Duodenal mucosa (tissue), 2 donors: ENCODE results near the gene SCD5.

Experiments
- H3K27ac ChIP-seq: one replicate; pipeline ENCODE4 v1.7.0; 2013; ENCODE audit warnings: low read depth, low read length
- H3K27me3 ChIP-seq, 2 donors: one replicate each; pipeline ENCODE4 v1.7.0; 2013; ENCODE audit warnings: low read length in 2 of 2, control low read depth in 1 of 2; ENCODE audit not compliant: insufficient read depth in 2 of 2, control insufficient read depth in 1 of 2
- H3K36me3 ChIP-seq, 2 donors: one replicate each; pipeline ENCODE4 v1.7.0; 2013; ENCODE audit warnings: low read length in 2 of 2, control low read depth in 1 of 2; ENCODE audit not compliant: insufficient read depth in 2 of 2, control insufficient read depth in 1 of 2
- H3K4me1 ChIP-seq, 2 donors: one replicate each; pipeline ENCODE4 v1.7.0; 2013; ENCODE audit warnings: low read length in 2 of 2, control low read depth in 1 of 2; ENCODE audit not compliant: insufficient read depth in 2 of 2, control insufficient read depth in 1 of 2
- H3K4me3 ChIP-seq, 2 donors: one replicate each; pipeline ENCODE4 v1.7.0; 2013; ENCODE audit warnings: low read length in 2 of 2, low read depth in 1 of 2
- H3K9ac ChIP-seq, 2 donors: one replicate each; pipeline ENCODE4 v1.7.0; 2013; ENCODE audit warnings: low read length in 2 of 2, low read depth in 1 of 2
- H3K9me3 ChIP-seq, 2 donors: one replicate each; pipeline ENCODE4 v1.7.0; 2013; ENCODE audit warnings: low read length in 2 of 2, control low read depth in 1 of 2; ENCODE audit not compliant: control insufficient read depth in 1 of 2

Gene SCD5

GRCh38 chr4:82692101-82692780 is 106.4 kb downstream of the SCD5 start:
- no peak overlapping the region for H3K4me3 ChIP-seq
- no peaks in the 10 kb centered on the region for H3K27me3 ChIP-seq
- H3K4me1 ChIP-seq: peaks cover 6 to 17% of the 10 kb centered on the region in 2 donors
- no peak overlapping the region for H3K27ac ChIP-seq
- no peak overlapping the region for H3K9ac ChIP-seq
- H3K36me3 ChIP-seq: no peaks in the 10 kb centered on the region
- H3K9me3 ChIP-seq: no peaks in the 10 kb centered on the region

DNA sequence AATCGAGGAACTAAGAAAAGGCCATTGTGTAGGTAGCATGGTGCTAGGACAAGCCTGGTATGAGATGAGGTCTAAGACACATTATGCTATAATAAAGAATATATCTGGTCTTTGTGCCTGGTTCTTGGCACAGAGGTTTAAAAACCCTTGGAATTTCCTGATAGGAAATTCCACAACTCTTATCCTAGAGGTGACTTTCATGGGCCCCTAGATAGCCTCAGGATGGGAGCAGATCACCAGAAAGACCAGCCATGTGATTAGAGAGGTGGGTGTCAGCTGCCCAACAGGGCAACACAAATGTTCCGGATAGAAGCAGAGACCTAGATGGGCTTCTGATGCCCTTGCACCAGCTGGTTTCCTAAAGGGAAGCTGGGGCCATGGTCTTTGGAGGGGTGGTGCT is 107.2 kb downstream of the SCD5 start:
- Histone ChIP-seq H3K9me3 (no peaks in the 10 kb centered on the region), H3K9ac (no peak overlapping the region), H3K4me1 (peaks cover 6 to 13% of the 10 kb centered on the region in 2 donors), H3K27ac (no peak overlapping the region), H3K36me3 (no peaks in the 10 kb centered on the region), H3K4me3 (no peak overlapping the region), H3K27me3 (no peaks in the 10 kb centered on the region)

DNA sequence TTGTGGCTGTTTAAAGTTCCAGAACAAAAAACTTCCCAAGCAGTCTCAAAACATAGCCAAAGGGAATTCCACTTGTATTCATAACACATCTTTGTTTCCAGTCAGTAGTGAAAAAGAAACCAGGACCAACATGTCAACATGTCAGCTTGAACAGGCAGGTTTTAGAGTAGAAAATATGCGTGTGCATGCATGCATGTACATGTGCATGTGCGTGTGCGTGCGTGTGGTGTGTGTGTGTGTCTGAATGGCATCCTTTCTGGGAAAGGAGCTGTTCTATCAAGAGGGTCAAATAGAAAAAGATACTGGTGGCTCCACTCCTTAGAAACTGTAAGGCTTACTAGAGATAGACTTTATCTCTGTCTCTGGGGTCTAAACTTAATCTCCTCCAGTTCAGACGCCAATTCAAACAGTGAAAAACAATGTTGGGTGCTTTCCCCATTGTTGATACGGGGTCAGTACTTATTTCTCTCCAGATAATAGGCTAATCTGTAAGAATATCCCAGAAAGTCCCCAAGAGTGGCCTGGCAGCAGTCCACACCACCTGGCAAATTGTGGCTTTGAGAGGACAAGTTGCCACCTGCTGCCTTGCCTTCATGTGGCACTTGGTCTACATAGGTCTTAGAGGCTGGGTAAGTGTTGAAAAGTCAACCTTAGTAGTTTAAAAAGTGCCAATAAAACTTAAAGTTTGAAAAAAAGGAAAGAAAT is 110.4 kb downstream of the SCD5 start:
- Histone ChIP-seq H3K9ac (no peak overlapping the region), H3K9me3 (no peaks in the 10 kb centered on the region), H3K27ac (no peak overlapping the region), H3K27me3 (no peaks in the 10 kb centered on the region), H3K36me3 (no peaks in the 10 kb centered on the region), H3K4me3 (no peak overlapping the region), H3K4me1 (peaks cover 6 to 9% of the 10 kb centered on the region in 2 donors)

DNA sequence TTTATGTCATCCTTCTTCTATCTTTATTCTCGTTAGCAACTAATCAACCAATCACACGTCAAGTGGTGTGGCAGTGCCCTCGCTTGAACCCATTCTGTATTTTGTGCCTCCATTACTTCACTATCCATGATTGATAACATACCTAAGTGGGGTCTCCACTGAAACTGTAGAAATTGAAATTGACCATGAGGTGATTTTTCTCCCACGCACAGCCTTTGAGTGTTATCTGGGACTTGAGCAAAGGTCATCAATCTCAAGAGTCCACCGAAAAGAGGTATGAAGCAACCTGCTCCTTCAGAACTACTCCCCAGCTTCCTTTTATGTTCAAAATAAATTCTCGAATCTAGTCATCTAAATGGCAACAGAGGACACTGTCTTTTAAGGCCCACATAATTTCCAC is 111.1 kb downstream of the SCD5 start:
- no peak overlapping the region for H3K27ac ChIP-seq
- no peaks in the 10 kb centered on the region for H3K27me3 ChIP-seq
- H3K9ac ChIP-seq: no peak overlapping the region
- peaks cover 6 to 9% of the 10 kb centered on the region in 2 donors for H3K4me1 ChIP-seq
- no peaks in the 10 kb centered on the region for H3K9me3 ChIP-seq
- H3K4me3 ChIP-seq: peak overlapping the region in 1 of 2 donors; percentile 8
- no peaks in the 10 kb centered on the region for H3K36me3 ChIP-seq

- no peaks in the 10 kb centered on the region for H3K36me3 ChIP-seq
- no peak overlapping the region for H3K27ac ChIP-seq
- H3K9me3 ChIP-seq: no peaks in the 10 kb centered on the region
- H3K9ac ChIP-seq: no peak overlapping the region
- H3K4me1 ChIP-seq: peaks cover 0 to 4% of the 10 kb centered on the region in 2 donors
- H3K27me3 ChIP-seq: no peaks in the 10 kb centered on the region
- H3K4me3 ChIP-seq: no peak overlapping the region
These were observed 116.8 kb downstream of the SCD5 start for GRCh38 chr4:82681754-82682153.

- no peaks in the 10 kb centered on the region for H3K36me3 ChIP-seq
- H3K9ac ChIP-seq: no peak overlapping the region
- H3K4me1 ChIP-seq: peaks cover 0 to 4% of the 10 kb centered on the region in 2 donors
- H3K9me3 ChIP-seq: no peaks in the 10 kb centered on the region
- no peak overlapping the region for H3K4me3 ChIP-seq
- no peak overlapping the region for H3K27ac ChIP-seq
- no peaks in the 10 kb centered on the region for H3K27me3 ChIP-seq
These were observed 117.8 kb downstream of the SCD5 start for GRCh38 chr4:82680834-82681233.

DNA sequence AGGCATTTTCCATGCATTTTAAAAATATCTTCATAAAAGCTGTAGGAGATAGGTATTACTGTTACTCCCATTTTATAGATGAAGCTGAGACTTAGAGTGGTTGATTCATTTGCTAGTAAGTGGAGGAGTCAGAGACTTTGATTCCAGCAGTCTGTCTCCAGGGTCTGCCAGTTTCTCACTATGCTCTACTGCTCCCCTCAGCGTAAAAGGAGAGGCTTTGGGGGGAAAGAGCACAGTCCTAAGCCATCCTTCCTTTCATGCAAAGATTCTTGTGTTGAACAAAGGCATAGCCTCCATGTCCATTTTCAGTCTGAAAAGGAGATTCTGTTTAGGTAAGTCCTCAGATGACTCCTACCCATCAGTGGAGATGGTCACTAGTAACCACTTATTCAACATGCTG is 119.1 kb downstream of the SCD5 start:
- no peak overlapping the region for H3K4me3 ChIP-seq
- H3K27ac ChIP-seq: no peak overlapping the region
- H3K9ac ChIP-seq: no peak overlapping the region
- H3K4me1 ChIP-seq: peaks cover 0 to 4% of the 10 kb centered on the region in 2 donors
- H3K27me3 ChIP-seq: no peaks in the 10 kb centered on the region
- H3K36me3 ChIP-seq: no peaks in the 10 kb centered on the region
- no peaks in the 10 kb centered on the region for H3K9me3 ChIP-seq

DNA sequence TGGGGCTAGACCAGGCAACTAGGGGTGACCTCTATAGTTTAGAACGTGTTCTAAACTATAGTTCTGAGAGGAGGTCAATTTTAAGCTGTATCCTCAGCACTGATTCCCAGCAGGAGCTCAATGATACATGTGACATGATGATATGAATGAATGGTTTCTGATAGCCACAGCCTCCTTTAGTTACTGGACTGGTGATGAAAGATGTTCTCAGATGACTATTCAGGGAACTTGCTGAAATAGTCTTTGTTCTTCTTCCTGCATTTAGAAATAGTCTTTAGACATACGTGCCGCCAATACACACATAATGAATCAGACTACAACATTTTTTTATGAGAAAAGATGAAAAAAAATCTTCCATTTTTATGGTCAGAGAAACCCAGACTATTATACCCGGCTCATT is 120.5 kb downstream of the SCD5 start:
- Histone ChIP-seq H3K9me3 (no peaks in the 10 kb centered on the region), H3K4me3 (no peak overlapping the region), H3K27ac (peak overlapping the region; percentile 22), H3K9ac (no peak overlapping the region), H3K27me3 (no peaks in the 10 kb centered on the region), H3K36me3 (no peaks in the 10 kb centered on the region), H3K4me1 (peaks cover 0 to 4% of the 10 kb centered on the region in 2 donors)

DNA sequence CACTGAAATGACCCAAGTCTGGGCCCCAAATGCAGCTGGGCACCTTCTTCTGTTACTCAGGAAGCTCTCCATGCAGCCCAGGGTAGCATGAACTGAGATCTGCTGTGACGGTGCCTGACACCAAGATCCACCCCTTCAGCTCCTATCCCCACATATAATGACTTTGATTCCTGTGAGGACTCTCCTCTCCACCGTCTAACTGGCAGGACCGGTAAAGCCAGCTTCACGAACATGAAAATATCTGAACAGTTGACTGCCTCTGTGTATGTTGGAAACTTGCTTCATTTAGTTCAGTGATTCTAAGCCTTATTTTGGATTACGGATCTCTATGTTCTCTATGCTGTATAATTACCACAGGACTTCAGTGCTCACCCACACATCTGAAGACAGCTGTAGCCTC is 121.3 kb downstream of the SCD5 start:
- Histone ChIP-seq H3K36me3 (no peaks in the 10 kb centered on the region), H3K27ac (no peak overlapping the region), H3K9ac (no peak overlapping the region), H3K9me3 (no peaks in the 10 kb centered on the region), H3K4me3 (no peak overlapping the region), H3K27me3 (no peaks in the 10 kb centered on the region), H3K4me1 (peaks cover 0 to 4% of the 10 kb centered on the region in 2 donors)

DNA sequence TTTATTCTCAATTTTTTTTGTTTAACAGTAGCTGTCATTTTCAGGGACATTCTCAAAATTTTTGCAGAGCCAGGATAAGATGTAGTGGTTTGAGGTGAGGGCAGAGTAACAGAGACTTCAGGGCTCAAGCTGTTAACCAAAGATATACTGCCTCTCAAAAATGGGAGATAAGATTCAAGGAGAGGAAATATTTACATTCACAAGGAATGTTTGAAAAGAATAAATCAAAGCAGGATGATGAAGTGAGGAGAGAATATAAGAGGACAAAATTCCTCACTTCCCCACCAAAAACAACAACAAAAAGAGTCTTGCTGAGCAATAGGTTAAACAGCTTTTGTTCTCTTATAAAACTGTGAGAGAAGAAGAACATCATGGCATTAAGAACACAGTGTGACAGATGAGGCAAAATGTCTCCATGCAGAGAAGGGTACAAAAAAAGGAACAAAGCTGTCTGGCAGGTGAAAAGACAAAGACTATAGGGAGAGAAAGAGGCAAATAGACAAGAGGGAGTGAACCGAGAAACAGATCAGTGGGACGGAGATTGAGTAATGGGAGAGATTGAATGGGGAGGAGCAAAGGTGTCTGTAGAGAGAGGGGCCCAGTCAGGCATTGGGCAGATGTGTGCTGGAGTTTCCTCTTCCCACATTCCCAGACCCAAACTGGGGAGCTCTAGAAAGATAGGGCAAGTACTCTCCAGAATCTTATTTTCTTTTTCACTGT is 130.7 kb downstream of the SCD5 start:
- Histone ChIP-seq H3K36me3 (no peaks in the 10 kb centered on the region), H3K9ac (no peak overlapping the region), H3K4me3 (no peak overlapping the region), H3K4me1 (no peaks in the 10 kb centered on the region), H3K9me3 (peaks cover 0 to 3% of the 10 kb centered on the region in 2 donors), H3K27me3 (no peaks in the 10 kb centered on the region), H3K27ac (no peak overlapping the region)
